Measurements from ENCODE around the gene SPACA4.

The SPACA4 gene

DNA sequence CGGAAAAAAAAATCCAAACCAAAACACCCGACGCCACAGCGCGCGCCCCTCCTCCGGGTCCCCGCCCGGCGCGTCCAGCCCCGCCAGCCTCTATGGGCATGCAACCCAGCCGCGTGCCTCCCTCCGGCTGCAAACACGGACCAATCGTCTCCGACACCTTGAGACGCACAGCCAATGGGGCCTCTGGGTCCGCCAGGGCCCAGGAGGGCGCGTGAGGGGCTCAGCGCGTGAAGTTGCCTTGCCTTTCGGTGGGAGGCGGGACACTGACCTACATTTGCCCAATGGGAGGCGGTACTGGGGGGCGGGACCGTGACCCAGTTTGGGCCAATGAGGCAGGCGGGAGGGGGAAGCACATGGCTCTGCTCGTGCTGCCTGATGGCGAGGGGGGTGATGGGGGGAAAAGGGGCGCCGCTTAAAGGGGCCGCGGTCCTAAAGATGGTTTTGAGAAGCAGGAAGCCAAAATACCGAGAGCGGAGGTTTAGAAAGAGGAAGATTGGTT lies 31.0 kb downstream of the SPACA4 start:
- WGBS, result under 1% methylated on average over 36 of the region's 38 CpGs

DNA sequence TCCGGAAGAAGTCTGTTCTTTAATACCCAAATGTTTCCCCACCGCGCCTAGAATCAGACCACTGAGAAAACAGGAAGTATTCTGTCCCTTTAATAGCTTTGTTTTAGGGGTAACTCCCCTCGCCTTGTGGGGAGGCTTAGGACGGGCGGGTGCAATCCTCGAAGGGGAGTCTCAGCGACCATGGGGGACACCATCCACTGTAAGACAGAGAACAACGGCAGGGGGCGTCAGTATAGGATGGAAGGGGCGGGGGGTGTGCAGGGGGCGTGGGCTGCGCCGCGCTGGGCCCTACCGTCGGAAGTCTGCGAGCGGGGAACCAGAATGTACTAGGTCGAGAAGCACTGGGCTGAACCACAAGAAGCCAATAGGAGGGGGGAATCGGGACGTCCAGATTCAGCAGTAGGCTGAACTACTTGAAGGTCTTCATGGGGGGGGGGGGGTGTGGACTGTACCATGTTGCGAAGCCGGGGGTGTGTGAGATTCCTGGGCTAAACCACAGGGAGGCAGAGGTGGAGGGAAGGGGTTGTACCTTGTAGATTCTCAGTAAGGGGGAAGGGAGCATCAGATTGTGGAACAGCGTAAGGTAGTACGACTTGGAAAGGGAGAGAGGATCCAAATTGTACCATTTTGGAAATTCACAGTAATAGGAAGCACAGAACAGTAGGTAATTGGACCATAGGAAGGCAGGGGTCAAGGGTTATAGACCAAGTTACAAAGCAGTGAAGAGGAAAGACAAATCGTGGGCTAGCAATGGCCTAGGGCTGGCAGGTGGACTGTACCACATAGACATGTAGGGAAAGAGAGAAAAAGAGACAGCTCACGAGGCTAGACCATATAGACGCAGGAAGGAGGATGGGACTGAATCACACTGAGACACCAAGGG lies 31.6 kb downstream of the SPACA4 start:
- Histone ChIP-seq H3K27ac (ENCODE audit: low read length, poor library complexity, severe bottlenecking) (peak overlapping the region; percentile 93), H4K8ac (ENCODE audit: low read length) (peak overlapping the region; percentile 87), H2BK12ac (ENCODE audit: low read length in 2 of 2) (peak overlapping the region in 1 of 2 experiments; percentile 98)

More for the DNA sequence above, 31.0 kb downstream of the SPACA4 start:
- H3K36me3 ChIP-seq (ENCODE audit: control insufficient read depth in 1 of 2, insufficient read depth in 2 of 2, low read depth in 1 of 2, low read length in 2 of 2), result peaks cover 0 to 14% of the 10 kb centered on the region in 2 experiments
- H3K4me3 ChIP-seq (ENCODE audit: insufficient read depth in 1 of 2, low read depth in 1 of 2, low read length in 2 of 2), result peak overlapping the region; percentile 53 to 81
- no peak overlapping the region for H2BK12ac ChIP-seq (ENCODE audit: low read length in 2 of 2)
- H2BK15ac ChIP-seq (ENCODE audit: low read depth, poor library complexity, severe bottlenecking), result peak overlapping the region; percentile 60
- peak overlapping the region; percentile 93 for H3K27ac ChIP-seq (ENCODE audit: low read length, poor library complexity, severe bottlenecking)
- H3K9me3 ChIP-seq (ENCODE audit: control insufficient read depth, low read length), result no peaks in the 10 kb centered on the region
- peak overlapping the region in 1 of 2 experiments; percentile 97 for H3K18ac ChIP-seq (ENCODE audit: low read depth in 1 of 2, low read length in 2 of 2)
- H3K79me1 ChIP-seq (replicated peaks; ENCODE audit: low read length, poor library complexity, severe bottlenecking), result no peaks in the 10 kb centered on the region
- H2BK120ac ChIP-seq (ENCODE audit: low read depth, low read length), result peak overlapping the region; percentile 86
- peaks cover 36% of the 10 kb centered on the region for H3K4me1 ChIP-seq (ENCODE audit: control insufficient read depth, insufficient read depth, low read depth, low read length)
- H3K9ac ChIP-seq (ENCODE audit: low read length), result peak overlapping the region; percentile 99
- peak overlapping the region in 1 of 2 experiments; percentile 40 for H3K14ac ChIP-seq (ENCODE audit: low read length in 2 of 2)
- H2AK5ac ChIP-seq (ENCODE audit: low read length, severe bottlenecking), result peak overlapping the region; percentile 10
- H2AFZ ChIP-seq (ENCODE audit: low read depth, low read length), result no peak overlapping the region
- H3K23ac ChIP-seq (ENCODE audit: low read length in 2 of 2), result no peak overlapping the region
- DNase-seq, result peak; percentile 99
- H3K4me2 ChIP-seq (ENCODE audit: low read length, poor library complexity, severe bottlenecking), result peak overlapping the region; percentile 72
- peak overlapping the region; percentile 22 to 92 for H3K4ac ChIP-seq (ENCODE audit: low read depth in 1 of 2, low read length in 2 of 2)
- H4K91ac ChIP-seq (ENCODE audit: low read length), result no peak overlapping the region
- no peak overlapping the region for H2BK5ac ChIP-seq (ENCODE audit: low read depth, low read length, poor library complexity, severe bottlenecking)
- H3K27me3 ChIP-seq (ENCODE audit: control insufficient read depth in 1 of 2, insufficient read depth in 1 of 2, low read length in 2 of 2), result peaks cover 0 to 7% of the 10 kb centered on the region in 2 experiments
- peak overlapping the region; percentile 45 for H4K8ac ChIP-seq (ENCODE audit: low read length)

DNA sequence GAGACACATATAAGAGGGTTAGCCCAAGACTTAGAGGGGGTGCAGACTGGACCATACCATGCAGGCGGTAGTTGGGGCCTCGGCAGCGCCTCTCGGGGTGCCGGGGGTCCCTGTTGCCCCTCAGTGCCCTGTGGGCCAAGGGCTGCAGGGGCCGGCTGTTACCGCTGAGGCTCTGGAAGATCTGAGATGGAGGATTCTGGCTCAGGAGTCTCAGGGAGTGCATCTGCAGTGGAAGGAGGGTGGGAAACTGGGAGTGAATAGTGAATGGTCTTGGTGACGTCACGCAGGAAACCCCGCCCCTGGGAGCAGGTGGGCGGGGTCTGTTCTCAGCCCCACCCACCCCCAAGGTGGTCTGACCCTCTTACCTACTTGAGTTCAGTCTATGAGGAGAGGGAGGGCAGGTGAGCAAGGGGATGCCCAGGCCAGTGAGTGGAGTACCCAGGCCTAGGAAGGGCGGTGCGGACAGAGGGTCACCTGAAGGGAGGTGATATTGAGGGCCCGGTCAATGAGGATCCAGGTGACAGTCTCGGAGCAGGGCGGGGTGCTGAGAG lies 32.4 kb downstream of the SPACA4 start:
- no peak overlapping the region for H3K14ac ChIP-seq (ENCODE audit: low read length in 2 of 2)
- H2AK5ac ChIP-seq (ENCODE audit: low read length, severe bottlenecking), result peak overlapping the region; percentile 43
- H3K4me2 ChIP-seq (ENCODE audit: low read length, poor library complexity, severe bottlenecking), result no peak overlapping the region
- H4K8ac ChIP-seq (ENCODE audit: low read length), result no peak overlapping the region
- H3K36me3 ChIP-seq (ENCODE audit: control insufficient read depth in 1 of 2, insufficient read depth in 2 of 2, low read depth in 1 of 2, low read length in 2 of 2), result peaks cover 0 to 14% of the 10 kb centered on the region in 2 experiments
- peak overlapping the region in 1 of 2 experiments; percentile 63 for H3K4ac ChIP-seq (ENCODE audit: low read depth in 1 of 2, low read length in 2 of 2)
- no peak overlapping the region for H3K23ac ChIP-seq (ENCODE audit: low read length in 2 of 2)
- no peak for DNase-seq
- peaks cover 0 to 7% of the 10 kb centered on the region in 2 experiments for H3K27me3 ChIP-seq (ENCODE audit: control insufficient read depth in 1 of 2, insufficient read depth in 1 of 2, low read length in 2 of 2)
- H3K18ac ChIP-seq (ENCODE audit: low read depth in 1 of 2, low read length in 2 of 2), result peak overlapping the region; percentile 26 to 55
- H3K79me1 ChIP-seq (replicated peaks; ENCODE audit: low read length, poor library complexity, severe bottlenecking), result no peaks in the 10 kb centered on the region
- H3K4me3 ChIP-seq (ENCODE audit: insufficient read depth in 1 of 2, low read depth in 1 of 2, low read length in 2 of 2), result peak overlapping the region in 1 of 2 experiments; percentile 25
- WGBS, result 79% methylated on average over 16 of the region's 16 CpGs
- peak overlapping the region; percentile 88 for H2BK15ac ChIP-seq (ENCODE audit: low read depth, poor library complexity, severe bottlenecking)
- H2BK120ac ChIP-seq (ENCODE audit: low read depth, low read length), result no peak overlapping the region
- H2BK5ac ChIP-seq (ENCODE audit: low read depth, low read length, poor library complexity, severe bottlenecking), result no peak overlapping the region
- H3K9me3 ChIP-seq (ENCODE audit: control insufficient read depth, low read length), result no peaks in the 10 kb centered on the region
- H3K9ac ChIP-seq (ENCODE audit: low read length), result peak overlapping the region; percentile 99
- H3K27ac ChIP-seq (ENCODE audit: low read length, poor library complexity, severe bottlenecking), result no peak overlapping the region
- H4K91ac ChIP-seq (ENCODE audit: low read length), result peak overlapping the region; percentile 14
- H3K4me1 ChIP-seq (ENCODE audit: control insufficient read depth, insufficient read depth, low read depth, low read length), result peaks cover 24% of the 10 kb centered on the region
- H2BK12ac ChIP-seq (ENCODE audit: low read length in 2 of 2), result peak overlapping the region in 1 of 2 experiments; percentile 98
- H2AFZ ChIP-seq (ENCODE audit: low read depth, low read length), result no peak overlapping the region

More for the DNA sequence above, 31.6 kb downstream of the SPACA4 start:
- 15% methylated on average over 28 of the region's 29 CpGs for WGBS
- peak; percentile 97 for DNase-seq
- H2BK5ac ChIP-seq (ENCODE audit: low read depth, low read length, poor library complexity, severe bottlenecking), result peak overlapping the region; percentile 5
- peak overlapping the region; percentile 99 for H3K9ac ChIP-seq (ENCODE audit: low read length)
- peak overlapping the region in 1 of 2 experiments; percentile 40 for H3K14ac ChIP-seq (ENCODE audit: low read length in 2 of 2)
- peak overlapping the region; percentile 43 to 81 for H3K4me3 ChIP-seq (ENCODE audit: insufficient read depth in 1 of 2, low read depth in 1 of 2, low read length in 2 of 2)
- H3K4ac ChIP-seq (ENCODE audit: low read depth in 1 of 2, low read length in 2 of 2), result peak overlapping the region; percentile 63 to 92
- peaks cover 30% of the 10 kb centered on the region for H3K4me1 ChIP-seq (ENCODE audit: control insufficient read depth, insufficient read depth, low read depth, low read length)
- H2AK5ac ChIP-seq (ENCODE audit: low read length, severe bottlenecking), result peak overlapping the region; percentile 43
- H3K23ac ChIP-seq (ENCODE audit: low read length in 2 of 2), result no peak overlapping the region
- peak overlapping the region; percentile 70 for H4K91ac ChIP-seq (ENCODE audit: low read length)
- H3K27me3 ChIP-seq (ENCODE audit: control insufficient read depth in 1 of 2, insufficient read depth in 1 of 2, low read length in 2 of 2), result peaks cover 0 to 7% of the 10 kb centered on the region in 2 experiments
- H3K36me3 ChIP-seq (ENCODE audit: control insufficient read depth in 1 of 2, insufficient read depth in 2 of 2, low read depth in 1 of 2, low read length in 2 of 2), result peaks cover 0 to 14% of the 10 kb centered on the region in 2 experiments
- H2BK15ac ChIP-seq (ENCODE audit: low read depth, poor library complexity, severe bottlenecking), result peak overlapping the region; percentile 60
- peak overlapping the region; percentile 86 for H2BK120ac ChIP-seq (ENCODE audit: low read depth, low read length)
- no peaks in the 10 kb centered on the region for H3K79me1 ChIP-seq (replicated peaks; ENCODE audit: low read length, poor library complexity, severe bottlenecking)
- peak overlapping the region; percentile 55 to 97 for H3K18ac ChIP-seq (ENCODE audit: low read depth in 1 of 2, low read length in 2 of 2)
- H3K9me3 ChIP-seq (ENCODE audit: control insufficient read depth, low read length), result no peaks in the 10 kb centered on the region
- peak overlapping the region; percentile 48 for H3K4me2 ChIP-seq (ENCODE audit: low read length, poor library complexity, severe bottlenecking)
- no peak overlapping the region for H2AFZ ChIP-seq (ENCODE audit: low read depth, low read length)
